NCI-H1436 treated with DMSO at 0.1 percent for 48 hours (cell line): ENCODE results near the gene ZCCHC10.
"Not testable (repeated sequence)": the region's sequence is repeated elsewhere in the genome, so short reads cannot be mapped to it uniquely, and the experiment has no call there.

Experiments used
- DNase-seq: peaks from one replicate; lab custom pipeline; 2025; lab: John Stamatoyannopoulos, UW

The ZCCHC10 gene

DNA sequence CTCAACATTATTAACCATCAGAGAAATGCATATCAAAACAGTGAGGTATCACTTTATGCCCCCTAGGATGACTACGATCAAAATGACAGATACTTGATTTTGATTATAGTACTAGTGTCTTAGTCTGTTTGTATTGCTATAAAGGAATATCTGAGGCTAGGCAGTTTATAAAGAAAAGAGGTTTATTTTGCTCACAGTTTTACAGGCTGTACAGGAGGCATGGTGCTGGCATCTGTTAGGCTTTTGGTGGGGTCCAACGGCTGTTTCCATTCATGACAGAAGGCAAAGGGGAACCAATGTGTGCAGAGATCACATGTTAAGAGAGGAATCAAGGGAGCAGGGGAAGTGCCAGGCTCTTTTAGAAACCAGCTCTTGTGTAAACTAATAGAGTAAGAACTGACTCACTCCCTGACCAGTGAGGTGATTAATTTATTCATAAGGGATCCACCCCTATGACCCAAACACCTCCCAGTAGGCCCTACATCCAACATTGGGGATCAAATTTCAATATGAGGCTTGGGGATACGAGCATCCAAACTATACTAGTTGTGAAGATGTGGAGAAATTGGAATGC is 46.9 kb downstream of the ZCCHC10 start:
- DNase-seq: no peak

DNA sequence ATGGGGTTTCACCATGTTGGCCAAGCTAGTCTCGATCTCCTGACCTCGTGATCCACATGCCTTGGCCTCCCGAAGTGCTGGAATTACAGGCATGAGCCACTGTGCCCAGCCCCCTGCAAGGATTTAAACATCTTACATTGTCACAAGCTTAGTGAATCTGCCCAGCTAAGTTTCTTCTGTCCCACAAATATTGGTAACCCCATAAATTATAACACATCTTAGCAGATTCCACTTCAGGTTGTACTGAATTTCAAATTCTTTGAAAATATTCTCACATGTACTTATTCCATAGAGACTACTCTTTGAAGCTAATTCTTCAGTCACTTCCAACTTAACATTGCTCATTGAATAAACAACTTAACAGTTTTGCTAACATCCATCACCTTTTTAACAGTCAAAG is 49.5 kb downstream of the ZCCHC10 start:
- DNase-seq: no peak

DNA sequence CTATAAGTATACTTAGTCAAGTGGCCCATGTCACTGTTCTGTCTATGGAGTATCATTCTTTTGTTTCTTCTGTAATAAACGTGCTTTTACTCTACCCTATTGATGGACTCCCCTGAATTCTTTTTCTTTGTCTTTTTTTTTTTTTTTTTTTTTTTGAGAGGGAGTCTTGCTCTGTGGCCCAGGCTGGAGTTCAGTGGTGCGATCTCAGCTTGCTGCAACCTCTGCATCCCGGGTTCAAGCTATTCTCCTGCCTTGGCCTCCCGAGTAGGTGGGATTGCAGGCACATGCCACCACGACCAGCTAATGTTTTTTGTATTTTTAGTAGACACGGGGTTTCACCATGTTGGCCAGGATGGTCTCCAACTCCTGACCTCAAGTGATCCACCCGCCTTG is 53.9 kb downstream of the ZCCHC10 start:
- not testable (repeated sequence) for DNase-seq

DNA sequence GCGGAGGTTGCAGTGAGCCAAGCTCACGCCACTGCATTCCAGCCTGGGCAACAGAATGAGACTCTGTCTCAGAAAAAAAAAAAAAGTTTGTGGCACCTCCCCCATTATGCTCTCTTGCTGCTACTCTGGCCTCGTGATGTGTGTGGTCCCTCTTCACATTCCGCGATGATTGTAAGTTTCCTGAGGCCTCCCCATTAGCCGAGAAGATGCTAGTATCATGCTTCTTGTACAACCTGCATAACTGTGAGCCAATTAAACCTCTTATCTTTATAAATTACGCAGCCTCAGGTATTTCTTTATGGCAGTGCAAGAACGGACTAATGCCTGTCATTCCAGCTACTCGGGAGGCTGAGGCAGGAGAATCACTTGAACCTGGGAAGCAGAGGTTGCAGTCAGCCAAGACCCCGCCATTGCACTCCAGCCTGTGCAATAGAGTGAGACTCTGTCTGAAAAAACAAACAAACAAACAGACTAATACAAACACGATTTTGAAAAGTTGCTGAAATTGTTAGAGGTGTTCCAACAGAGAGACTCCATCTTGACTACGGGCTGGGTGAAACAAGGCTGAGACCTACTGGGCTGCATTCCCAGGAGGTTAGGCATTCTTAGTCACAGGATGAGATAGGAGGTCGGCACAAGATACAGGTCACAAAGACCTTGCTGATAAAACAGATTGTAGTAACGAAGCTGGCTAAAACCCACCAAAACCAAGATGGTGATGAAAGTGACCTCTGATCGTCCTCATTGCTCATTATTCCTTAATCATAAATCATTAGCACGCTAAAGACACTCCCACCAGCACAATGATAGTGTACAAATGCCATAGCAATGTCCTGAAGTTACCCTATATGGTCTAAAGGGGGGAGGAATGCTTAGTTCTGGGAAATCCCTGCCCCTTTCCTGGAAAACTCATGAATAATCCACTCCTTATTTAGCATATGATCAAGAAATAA is 54.6 kb downstream of the ZCCHC10 start:
- DNase-seq: no peak

DNA sequence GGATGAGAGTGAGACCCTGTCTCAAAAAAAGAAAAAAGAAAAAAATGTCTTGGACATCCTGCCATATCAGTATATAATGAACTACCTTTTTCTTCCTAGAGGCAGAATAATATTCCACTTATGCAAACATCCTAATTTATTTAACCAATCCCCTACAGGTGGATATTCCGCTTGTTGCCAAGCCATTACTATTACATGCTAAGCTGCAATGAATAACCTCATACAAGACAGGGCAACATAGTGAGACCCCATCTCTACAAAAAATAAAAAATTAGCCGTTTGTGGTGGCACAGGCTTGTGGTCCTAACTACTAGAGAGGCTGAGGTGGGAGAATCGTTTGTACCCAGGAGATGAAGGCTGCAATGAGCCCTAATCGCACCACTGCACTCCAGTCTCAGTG is 61.2 kb downstream of the ZCCHC10 start:
- no peak for DNase-seq

DNA sequence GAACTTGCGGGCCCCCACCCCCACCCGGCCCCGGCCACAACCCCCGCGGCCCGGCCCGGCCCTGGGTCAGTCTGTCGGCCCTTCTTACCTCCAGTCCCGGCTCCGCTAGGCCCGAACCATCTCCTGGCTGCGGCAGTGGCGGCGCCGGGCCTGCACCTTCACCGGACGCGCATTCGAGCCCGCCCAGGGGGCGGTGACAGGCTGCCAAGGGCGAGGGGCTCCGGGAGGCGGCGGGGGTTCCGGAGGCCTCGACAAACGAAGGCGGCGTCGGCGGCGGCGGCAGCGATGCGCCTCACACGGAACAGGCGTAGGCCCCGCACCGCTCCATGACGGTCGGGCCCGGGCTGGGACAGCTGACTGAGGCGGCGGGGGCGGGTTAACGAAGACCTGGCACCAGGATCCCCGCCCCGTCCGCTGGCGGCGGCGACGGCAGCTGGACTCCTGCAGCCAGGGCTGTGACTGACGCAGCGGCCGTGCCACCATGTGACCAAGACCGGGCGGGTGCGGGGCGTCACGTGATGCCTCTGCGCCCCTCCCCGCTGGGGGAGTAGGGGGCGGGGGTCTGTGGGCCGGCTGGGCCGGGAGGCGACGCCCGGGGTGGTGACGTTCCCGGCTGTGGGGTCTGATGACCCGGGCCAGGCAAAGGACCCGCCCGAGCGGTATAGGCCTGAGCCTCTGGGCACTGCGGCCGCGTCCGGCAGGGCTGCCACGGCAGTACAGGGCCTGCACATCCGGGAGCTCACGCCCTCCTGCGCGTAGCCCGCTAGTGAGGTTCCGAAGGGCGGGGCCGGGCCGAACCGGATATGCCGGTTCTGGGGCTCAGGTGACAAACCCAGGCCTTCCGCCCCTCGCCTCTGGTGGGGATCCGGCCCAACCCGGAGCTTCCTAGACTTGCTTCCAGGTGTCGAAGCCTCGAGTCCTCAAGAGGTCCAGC is 62.9 kb downstream of the ZCCHC10 start, which contains the start of gene AFF4:
TSS of gene AFF4 (minus strand) at position 464 of the 934 bp plus-strand sequence. CDS start 26,445 bp downstream, outside the sequence.
- peak; percentile 61 for DNase-seq

DNA sequence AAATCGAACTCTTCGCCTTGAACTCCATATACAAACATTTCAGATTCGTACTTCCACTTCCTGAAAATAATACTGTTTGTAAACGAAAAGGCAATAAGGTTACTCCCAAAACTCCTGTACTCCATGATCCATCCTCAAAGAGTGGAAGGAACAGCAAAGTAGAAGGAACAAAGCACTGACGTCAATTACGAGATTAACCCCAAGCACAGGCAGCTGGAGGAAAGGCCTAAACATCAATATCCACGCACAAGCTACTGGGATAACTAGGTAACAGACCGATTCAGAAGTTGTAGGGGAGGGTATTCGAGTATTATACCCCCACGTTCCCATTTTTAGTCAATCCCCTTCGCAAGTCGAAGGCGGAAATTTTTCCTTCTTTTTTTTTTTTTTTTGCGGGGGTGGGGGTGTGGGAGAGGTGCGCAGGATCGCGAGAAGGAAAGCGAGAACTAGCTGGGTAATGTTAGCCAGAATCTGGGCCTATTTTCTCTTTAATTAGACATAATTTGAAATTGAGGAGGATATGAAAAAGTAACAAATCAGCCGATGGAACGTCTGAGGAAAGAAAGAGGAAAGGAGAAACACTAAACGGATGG is 63.8 kb downstream of the ZCCHC10 start:
- no peak for DNase-seq

DNA sequence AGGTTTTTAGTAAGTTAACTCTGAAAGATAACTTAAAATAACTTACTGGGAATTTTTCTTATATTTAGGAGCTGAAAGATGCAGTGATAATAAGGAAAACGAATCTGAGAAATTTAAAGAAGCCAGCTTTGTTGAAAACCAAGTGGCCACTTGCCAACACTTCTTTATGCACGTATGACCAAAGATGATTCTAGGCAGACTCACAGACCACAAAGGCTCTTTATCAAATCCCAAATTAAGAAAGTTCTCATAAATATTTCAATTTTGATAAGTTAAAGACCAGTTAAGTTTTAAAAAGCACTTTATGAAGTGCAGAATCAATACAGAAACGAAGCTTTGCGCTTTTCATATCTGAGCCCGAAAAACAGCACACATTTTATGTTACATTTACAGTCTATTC is 64.5 kb downstream of the ZCCHC10 start:
- no peak for DNase-seq

DNA sequence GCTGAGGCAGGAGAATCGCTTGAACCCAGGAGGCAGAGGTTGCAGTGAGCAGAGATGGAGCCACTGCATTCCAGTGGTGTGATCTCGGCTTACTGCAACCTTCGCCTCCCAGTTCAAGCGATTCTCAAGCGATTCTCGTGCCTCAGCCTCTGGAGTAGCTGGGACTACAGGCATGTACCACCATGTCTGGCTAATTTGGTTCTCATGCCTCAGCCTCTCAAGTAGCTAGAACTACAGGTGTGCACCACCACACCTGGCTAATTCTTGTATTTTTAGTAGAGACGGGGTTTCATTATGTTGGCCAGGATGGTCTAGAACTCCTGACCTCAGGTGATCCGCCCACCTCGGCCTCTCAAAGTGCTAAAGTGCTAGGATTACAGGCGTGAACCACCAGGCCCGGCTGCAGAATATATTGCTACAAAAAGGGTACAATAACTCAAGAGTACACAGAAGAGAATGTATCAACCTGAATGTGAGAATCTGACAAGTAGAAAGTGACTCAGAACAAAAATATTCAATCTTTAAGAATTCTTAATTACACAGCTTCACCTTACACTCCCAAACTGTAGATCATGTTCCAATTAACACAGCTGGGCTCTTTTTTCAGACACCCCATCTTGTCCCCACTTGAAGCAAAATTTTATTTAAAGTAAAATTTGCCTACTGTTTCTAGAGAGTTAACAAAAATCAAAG is 65.1 kb downstream of the ZCCHC10 start:
- not testable (repeated sequence) for DNase-seq

DNA sequence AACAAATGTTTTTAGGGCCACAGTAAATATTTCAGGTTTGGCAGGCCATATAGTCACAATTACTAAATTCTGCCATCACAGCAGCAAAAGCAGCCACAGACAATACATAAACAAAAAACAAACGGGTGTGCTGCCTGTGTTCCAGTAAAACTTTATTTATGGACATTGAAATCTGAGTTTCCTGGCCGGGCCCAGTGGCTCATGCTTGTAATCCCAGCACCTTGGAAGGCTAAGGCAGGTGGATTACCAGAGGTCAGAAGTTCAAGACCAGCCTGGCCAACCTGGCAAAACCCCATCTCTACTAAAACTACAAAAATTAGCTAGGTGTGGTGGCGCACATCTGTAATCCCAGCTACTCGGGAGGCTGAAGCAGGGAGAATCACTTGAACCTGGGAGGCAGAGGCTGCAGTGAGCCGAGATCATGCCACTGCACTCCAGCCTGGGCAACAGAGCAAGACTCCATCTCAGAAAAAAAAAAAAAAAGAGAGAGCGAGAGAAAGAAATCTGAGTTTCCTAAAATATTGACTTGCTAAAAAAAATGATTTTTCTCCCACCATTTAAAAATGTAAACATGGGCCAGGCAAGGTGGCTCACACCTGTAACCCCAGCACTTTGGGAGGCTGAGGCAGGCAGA is 70.1 kb downstream of the ZCCHC10 start:
- not testable (repeated sequence) for DNase-seq

DNA sequence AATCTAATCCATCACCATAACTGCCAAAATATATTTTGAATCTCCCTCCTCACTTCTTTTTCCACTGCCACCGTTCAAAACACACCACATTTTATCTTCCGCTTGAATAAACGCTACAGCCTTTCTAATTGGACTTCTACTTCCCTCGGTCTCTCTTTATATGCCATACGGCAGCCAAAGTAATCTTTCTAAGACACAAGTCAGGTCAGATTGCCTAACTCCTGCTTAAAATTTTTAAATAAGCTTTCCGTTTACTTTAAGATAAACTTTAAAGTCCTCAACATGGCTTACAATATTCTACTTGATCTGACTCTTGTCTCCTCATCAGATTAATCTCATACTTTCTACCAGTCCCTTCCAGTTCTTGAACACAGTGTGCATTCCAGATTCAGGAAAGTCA is 72.6 kb downstream of the ZCCHC10 start:
- DNase-seq: no peak

DNA sequence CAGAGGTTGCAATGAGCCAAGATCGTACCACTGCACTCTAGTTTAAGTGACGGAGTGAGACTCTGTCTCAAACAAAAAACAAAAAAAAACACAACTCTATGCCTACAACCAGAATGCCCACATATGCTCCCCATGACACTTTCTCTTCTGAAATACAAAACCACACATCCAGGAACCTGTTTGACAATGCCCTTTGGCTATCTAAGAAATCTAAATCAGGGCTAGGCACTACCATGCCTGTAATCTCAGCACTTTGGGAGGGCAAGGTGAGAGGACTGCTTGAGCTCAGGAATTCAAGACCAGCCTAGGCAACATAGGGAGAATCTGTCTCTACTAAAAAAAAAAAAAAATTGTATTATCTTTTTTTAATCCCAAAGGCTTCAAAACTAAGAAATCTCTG is 73.5 kb downstream of the ZCCHC10 start:
- no peak for DNase-seq

DNA sequence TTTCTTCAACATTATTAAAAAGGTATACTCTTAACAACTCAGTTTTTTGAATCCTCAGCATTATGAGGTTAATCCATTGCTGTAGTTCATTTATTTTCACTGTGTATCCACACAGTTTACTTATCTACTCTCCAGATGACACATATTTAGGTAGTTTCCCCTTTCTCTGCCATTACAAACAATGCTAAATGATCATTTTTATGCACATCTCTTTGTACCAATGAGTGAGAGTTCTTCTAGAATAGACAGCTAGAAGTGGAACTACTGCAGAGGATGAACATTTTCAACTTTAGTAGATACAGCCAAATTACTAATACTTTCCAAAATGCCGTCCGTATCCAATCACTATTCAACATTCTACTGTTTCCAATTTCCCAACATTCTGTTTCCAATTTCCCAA is 74.5 kb downstream of the ZCCHC10 start:
- no peak for DNase-seq

DNA sequence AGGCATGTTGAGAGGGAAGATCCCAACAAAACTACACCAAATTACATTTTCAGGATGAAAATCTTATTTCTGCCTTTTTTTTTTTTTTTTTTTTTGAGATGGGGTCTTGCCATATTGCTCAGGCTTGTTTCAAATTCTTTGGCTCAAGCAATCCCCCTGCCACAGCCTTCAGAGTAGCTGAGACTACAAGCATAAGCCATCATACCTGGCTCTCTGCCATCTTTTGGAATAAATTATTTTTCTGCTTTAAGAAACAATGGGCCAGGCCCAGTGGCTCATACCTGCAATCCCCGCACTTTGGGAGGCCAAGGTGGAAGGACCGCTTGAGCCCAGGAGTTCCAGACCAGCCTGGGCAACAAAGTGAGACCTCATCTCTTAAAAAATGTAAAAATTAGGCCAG is 77.2 kb downstream of the ZCCHC10 start:
- no peak for DNase-seq

DNA sequence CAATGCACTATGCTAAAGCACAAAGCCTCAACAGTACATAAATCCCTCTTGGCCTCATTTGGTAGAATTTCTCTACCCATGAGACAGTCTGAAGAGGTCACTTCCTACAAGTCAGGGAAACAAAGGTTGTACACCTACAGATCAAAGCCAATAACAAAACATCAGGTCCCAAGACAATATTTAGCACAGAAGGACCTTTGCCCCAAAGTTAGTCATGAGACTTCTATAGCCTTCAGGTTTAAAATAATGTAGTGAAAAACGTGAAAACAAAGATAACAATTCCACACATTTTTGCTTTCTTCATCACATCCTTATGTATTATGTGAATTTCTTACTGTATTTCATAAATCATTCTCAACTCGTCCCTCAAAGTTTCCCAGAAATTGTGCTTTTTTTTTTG is 78.7 kb downstream of the ZCCHC10 start:
- no peak for DNase-seq
